Stimulated activated CD4-positive, alpha-beta T cell treated with anti-CD3 and anti-CD28 coated beads, Interleukin-12 subunit alpha, Interleukin-12 subunit beta, amount 100 ng/mL, for 4 hours (primary cell): ENCODE results near the gene MRPS2.

ENCODE experiments used
- DNase-seq: peaks from one replicate; pipeline ENCODE4 v3.0.0-alpha.2; 2020

Gene MRPS2

GRCh38 chr9:135480940-135481310 lies 19.6 kb upstream of the MRPS2 start:
- no peak for DNase-seq

GRCh38 chr9:135482015-135482754 lies 18.3 kb upstream of the MRPS2 start:
- no peak for DNase-seq

- DNase-seq: no peak
Measured at GRCh38 chr9:135484460-135485277, 15.8 kb upstream of the MRPS2 start.

GRCh38 chr9:135485385-135485784 lies 15.1 kb upstream of the MRPS2 start:
- no peak for DNase-seq

DNA sequence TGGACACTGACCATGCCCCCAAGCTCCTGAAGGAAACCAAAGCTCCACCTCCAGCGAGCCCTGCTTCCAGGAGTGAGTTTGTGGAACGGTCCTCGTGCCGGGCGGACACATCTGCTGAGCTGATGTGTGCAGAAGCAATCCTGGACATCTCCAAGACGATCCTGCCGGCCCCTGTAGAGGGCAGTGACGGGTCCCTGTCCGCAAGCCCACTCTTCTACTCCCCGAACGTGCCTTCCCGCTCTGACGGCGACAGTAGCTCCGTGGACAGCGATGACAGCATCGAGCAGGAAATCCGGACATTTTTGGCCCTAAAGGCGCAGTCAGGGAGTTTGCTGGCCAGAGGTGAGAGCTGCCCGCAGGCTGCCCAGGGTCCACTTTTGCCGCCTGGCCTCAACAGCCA lies 14.7 kb upstream of the MRPS2 start:
- no peak for DNase-seq

- DNase-seq: no peak
Measured at GRCh38 chr9:135486267-135487065, 14.0 kb upstream of the MRPS2 start.

DNA sequence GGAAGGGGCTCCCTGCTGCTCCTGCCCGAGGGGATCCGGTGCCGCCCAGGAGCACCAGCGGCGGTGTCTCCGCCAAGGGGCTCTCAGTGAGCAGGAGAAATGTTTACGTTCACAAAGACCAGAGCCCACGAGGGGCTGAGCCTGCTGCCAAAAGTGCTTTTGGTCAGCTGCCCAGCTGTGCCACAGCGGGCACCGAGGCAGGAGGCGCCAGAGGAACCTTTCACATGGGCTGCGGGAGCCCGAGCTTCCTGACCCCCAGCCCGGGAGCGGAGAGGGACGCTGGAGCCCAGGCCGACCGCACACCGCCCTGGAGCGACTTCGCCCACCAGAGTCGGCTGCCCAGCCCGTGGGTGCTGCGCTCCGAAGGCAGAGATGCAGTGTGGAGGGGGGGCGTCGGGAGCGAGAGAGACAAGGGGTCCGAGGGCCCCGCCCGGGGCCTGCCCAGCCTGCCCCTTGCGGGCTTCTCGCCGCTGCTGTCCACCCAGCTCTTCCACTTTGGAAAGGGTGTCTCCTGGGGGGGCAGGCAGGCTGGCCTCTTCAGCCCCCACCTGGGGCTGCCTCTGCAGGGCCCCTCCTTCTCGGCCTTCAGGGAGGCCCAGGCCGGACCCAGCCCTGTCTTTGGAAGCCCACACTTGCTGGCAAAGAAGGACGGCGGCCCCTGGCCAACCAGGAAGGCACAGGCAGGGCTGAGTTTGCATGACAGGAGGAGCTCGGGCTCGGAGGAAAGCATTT lies 13.0 kb upstream of the MRPS2 start:
- no peak for DNase-seq

DNA sequence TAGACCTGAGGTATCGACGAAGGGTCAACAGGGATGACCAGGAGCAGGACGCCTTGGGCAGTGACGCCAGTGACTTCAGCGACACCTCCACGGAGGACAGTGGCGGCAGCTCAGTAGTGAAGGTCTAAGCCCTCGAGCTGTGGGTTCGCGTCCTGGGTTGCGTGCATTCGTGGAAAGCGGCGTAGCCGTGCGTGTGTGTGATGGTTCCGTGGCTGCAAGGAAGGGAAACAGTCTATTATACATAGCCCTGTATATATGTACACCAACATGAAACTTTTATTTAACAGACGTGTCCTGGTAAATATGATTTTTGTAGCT lies 12.5 kb upstream of the MRPS2 start:
- no peak for DNase-seq

DNA sequence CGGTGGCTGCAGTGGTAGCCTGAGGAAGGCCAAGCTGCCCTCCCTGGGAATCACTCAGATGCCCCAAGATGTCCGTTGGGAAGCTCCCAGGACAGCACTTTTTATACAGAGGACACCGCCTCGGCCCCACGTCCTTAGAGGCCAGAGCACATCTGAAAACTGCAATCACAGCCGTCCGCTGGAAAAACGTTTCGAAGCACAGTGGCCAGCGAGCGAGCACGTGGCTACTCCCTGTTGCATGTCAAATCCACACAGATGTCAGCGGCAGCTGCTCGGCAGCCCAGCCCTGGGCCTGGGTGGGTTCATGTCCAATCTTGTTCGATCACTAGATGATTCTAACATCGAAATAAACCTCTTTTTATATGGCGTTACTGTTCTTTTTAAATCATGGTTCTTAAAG lies 12.0 kb upstream of the MRPS2 start:
- no peak for DNase-seq

DNA sequence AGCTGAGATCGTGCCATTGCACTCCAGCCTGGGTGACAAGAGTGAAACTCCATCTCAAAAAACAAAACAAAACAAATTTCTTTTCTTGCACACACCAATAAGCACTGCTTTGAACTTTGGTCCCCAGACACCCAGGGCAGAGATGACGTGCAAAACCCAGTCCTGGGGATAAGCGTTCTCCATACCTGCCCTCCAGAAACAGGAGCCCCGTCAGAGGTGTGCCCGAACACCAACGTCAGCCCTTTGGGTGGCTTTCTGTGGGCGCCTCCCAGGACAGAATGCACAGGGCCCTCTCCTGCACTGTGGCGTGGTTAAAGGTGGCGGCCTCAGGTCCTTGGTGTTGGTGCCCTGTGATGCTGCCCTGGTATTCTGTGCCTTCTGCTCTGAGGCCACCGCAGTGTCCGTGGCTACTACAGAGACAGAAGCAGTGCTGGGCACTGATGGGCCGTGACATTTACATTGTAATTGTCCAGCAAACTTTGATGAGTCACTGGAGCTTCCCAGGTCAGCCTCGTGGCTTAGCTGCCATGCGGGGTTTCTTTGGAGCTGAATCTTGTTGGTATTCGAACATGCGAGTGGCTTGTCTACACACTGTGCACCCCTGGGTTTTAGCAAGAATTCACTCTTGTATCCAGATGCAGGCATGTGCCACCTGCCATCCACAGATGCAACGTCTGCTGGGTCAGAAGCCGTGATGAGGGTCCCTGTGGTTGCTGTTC lies 11.1 kb upstream of the MRPS2 start:
- DNase-seq: no peak

DNA sequence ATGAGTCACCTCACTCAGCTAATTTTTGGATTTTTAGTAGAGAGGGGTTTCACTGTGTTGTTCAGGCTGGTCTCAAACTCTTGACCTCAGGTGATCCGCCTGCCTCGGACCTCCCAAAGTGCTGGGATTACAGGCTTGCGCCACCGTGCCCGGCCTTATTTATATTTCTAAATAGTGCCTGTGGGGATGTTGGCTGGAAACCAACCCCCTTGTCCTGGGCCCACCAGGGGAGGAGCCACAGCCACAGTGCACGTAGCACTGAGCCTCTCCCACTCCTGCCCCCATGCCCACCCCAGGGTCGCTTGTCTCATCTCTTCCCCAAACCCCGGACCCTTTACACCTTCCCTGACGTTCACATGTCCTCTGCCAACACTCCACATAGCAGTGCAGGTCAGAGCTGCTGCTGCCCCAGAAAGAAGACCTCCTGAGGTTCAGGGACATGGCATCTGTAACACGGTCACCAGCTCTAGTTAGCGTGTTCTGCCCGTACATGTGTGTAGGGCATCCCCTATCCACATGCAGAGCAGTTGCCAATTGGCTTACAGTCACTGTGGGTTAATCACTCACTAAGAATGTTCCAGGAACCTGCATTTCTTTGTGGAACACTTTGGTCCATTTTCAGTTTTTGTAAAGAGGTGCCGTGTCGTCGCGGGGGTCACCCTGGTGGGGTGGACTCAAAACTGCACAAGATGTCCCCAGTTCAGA lies 10.2 kb upstream of the MRPS2 start:
- DNase-seq: no peak

DNA sequence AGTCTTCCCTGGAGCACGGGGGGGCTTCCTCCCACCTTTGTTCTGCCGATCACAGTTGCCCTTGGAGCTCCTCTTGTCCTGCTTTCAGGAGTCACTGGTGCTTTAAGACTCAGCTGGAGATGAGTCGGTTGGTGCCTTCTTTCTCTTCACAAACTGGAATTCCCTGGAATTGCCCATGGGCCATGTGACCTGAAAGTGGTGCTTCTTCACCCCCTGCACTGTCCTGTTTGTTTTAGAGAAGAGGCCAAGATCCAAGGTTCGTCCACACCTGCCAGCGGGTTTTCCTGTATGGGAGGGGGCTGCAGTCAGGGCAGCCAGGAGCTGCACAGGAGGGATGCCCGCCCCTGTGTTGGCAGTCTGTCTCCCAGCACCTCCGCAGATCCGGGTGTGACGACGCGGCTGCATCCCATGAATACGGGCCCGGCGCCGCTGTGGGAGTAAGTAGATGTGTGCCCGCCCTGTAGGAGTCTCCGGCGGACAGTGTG lies 9.5 kb upstream of the MRPS2 start:
- DNase-seq: no peak

DNA sequence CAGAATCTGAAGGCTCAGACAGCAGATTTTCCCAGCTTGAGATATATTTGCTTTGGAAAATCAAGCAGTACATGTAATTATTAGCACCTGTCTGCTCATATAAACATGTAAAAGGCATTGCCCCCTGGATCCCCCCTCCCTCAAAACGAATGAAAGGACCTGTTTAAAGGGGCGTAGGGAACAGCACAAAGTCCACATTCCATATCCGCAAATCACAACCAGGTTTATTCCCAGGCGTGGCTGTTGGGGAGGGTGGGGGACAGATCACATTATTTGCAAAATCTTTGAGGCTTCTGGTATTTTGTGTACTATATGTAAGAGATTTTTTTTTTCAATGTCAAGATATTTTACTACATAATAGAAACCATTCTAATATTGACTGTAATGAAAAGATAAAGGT lies 8.7 kb upstream of the MRPS2 start:
- DNase-seq: no peak

- DNase-seq: no peak
Measured at GRCh38 chr9:135492886-135493669, 7.4 kb upstream of the MRPS2 start.

DNA sequence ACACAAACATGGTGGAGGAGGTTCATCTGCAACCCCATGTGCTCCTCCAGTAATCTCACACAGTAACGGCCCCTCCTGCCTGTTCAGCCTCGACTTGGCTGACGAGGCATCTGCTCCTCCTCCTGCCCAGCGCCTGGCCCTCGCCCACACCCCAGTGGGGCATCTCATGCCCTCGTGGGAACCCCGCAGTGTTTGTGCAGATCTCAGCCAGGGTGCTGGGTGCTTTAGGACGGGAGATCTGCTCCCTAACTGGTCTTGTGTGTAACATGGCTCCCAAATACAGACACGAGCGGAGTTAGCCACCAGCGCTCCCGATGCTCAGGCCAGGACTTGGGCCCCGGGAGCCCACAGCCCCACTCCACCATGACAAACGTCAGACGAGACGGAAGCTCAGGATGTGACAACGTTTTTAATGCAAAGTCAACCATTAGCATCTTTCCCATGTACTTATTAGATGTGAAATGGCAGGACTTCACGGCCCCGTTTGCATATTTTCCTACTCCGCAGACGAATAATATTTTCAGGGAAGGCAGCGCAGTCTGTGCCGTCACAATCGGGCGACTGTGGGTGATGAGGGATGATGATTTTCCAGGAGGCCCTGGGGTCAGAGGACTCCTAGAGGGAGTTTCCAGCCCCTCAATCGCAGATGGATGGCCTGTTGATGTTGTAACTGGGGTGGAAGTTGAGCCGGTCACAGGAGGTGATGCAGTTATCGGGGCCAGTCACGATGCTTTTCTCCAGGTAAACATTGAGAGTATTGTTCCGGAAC lies 5.5 kb upstream of the MRPS2 start:
- no peak for DNase-seq

DNA sequence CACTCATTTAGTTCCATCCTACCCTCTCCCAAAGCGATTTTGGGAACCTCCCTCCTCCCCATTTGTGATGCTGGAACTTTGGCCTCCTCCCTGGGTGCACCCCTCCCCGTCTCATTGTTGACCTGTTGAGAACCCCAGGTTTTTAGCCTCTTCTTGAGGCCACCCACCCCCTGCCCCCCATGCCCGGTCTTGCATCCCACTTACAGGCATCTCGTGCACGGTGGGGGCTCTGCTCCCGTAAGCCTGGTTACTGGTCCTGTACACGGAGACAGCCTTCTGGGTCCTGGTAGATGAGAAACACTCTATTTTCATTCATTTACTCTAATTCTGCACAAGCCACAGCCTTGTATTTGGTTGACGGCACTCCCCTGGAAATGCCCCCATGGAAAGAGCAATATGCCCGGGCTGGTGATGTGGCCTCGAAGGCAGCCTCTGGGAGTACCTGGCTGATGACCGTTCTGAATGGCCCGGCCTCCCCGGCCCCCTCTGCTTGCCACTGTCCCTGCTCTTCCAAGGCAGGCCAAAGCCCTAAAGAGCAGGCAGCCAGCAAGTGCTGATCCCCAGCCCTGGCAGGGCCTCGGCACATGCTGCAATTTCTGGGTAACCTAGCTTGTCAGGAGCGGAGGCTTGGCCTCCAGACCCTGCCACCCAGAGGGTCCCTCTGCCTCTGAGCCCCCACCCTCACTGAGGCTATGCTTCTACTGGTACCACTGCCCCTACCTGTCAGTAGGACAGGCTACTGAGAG lies 1.9 kb upstream of the MRPS2 start:
- no peak for DNase-seq

GRCh38 chr9:135499326-135500070 lies 984 bp upstream of the MRPS2 start:
- peak; percentile 89 for DNase-seq

DNA sequence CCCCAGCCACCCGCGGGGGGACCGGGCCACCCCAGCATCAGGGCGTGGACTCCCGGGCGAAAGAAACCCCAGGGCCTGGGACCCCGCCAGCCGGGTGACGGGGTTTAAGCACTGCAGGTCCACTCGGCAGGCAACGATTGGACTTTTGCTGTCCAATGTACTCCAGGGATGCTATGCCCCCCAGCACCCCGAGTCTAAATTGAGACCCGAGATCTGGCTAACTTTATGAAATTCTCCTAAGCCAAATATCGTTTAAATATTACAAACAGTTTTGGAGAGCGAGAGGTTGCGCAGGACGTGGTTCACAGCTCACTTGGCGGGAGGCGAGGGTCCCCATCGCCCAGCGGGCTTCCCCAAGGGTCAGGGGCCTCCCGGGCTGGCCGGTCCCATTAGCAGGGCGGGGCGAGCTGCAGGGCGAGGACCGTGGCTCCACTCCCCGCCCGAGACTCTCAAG lies 384 bp upstream of the MRPS2 start:
- DNase-seq: no peak
